Activated T-cell treated with anti-CD3 and anti-CD28 coated beads for 1 hour (primary cell): Measurements from ENCODE around the gene PPHLN1.
A peak's percentile ranks its signal among the peaks of the same experiment; 100 is the strongest.

Experiments used
- DNase-seq: peaks from one replicate; pipeline ENCODE4 v3.0.0-alpha.2; 2020; ENCODE audit warnings: low read depth

The PPHLN1 gene, protein sequence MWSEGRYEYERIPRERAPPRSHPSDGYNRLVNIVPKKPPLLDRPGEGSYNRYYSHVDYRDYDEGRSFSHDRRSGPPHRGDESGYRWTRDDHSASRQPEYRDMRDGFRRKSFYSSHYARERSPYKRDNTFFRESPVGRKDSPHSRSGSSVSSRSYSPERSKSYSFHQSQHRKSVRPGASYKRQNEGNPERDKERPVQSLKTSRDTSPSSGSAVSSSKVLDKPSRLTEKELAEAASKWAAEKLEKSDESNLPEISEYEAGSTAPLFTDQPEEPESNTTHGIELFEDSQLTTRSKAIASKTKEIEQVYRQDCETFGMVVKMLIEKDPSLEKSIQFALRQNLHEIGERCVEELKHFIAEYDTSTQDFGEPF

DNA sequence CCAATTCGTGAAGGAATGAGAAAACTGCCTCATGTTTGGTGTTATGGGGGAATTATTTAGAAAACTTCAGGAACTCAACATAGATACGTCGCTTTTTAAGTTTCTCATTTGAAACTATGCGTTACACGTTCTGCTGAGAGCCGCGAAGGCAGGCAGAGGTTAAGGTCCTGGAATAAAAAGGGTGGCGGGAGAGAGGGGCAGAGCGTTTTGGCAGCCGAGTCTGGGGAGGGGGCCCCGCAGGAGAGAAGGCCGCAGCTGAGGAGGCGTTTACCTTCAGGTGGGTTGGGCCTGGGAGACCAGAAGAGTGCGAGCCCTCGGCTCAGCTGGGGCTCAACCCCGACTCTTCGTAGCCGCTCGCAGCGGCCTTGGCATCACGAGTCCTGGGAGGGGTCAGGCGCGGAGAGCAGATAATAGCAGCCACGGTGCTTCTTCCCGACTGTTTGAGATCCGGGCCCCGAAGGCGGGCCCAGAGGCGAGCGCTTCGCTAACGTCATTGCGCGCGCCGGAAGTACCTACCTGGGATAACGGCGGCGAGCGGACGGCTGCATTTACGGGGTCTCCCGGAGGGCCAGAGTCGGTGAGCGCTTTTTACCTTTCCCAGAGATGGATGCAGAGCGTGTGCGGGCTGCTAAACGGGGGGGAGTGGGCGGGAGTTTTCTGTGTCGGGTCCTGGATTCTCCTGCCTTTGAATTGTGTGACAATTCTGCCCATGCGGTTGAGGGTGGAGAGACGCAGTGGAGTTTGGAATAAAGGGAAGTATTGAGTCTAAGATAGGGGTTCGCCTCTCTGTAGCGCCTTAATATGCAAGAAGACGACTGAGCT lies at the start of gene PPHLN1, which contains the start of gene ZCRB1:
PPHLN1 (plus strand) TSS at position 515 of the 822 bp plus-strand sequence. CDS start 9,736 bp downstream, outside the sequence.
ZCRB1 (minus strand) TSS at position 442 of the 822 bp plus-strand sequence. CDS start 1,992 bp downstream, outside the sequence.
- peak; percentile 57 for DNase-seq

DNA sequence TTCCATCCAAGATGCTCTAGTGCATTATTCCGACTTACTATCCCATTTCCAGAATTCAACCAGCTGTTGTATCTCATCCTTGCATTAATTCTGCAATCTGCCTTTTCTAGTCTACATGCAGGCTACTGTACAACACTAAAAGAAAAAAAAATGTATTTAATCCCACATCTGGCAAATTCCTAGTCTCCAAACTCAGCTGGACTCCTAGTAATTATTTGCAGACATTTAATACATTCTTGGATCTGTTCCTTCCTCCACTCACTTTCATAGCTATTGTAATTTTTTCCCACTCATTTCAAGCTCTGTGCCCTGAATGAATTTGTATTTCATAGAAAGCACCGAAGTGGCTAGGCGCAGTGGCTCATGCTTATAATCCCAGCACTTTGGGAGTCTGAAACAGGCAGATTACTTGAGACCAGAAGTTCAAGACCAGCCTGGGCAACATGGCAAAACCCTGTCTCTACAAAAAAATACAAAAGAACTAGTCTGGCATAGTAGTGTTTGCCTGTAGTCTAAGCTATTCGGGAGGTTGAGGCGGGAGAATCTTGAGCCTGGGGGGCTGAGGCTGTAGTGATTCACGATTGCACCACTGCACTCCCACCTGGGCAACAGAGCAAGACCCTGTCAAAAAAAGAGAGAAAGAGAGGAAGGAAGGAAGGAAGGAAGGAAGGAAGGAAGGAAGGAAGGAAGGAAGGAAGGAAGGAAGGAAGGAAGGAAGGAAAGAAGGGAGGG lies 48.4 kb upstream of the PPHLN1 start:
- DNase-seq = no peak

DNA sequence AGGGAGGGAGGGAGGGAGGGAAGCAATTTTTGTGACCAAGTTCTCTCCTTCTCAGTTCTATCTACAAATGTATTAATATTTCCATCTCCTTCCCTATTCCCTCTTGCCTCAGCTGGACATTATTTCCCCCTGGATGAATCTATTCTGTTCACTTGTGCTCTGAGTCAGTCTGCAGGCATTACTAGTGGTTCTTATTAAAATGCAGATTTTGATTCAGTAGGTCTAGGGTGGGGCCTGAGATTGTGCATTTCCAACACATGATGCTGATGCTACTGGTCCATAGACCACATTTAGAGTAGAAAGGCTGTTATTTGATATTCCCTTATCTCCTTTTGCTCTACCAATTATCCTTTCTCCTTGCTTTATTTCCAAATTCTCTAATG lies 47.8 kb upstream of the PPHLN1 start:
- no peak for DNase-seq

DNA sequence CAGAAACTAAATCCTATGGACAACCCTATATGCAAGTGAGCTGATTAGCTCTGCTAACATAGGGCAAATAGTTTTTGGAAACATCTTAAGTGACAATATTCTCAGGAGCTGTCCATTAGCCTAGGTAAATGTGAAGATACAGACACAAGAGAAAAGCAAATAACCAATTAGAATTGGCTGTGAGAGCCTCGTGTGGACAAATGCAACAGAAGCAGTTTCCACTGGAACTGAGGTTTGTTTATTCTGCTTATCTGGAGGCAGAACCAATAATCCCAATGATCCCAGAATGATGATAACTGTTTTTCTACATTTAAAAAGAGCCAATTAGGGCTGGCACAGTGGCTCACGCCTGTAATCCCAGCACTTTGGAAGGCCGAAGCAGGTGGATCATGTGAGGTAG lies 44.7 kb upstream of the PPHLN1 start:
- no peak for DNase-seq

- DNase-seq = no peak
These were observed 44.1 kb upstream of the PPHLN1 start for GRCh38 chr12:42281844-42282243.

DNA sequence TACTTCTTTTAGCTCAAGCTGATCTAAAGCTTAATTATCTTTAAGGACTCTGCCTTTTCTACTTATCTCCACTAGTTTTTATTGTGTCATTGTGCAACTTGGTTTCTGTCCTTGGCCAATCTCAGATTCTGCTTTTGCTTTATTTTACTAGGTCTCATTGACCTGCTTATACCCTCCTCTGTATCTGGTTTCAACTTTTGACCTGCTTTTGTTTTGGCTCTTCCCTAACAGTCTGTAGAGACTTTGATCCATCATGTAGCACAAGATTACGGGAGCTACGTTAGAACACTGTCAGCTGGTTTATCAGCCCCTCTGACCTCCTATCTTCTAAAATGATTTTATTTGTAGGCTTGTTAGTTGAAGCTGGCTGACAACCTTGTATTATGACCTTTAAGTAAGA lies 43.7 kb upstream of the PPHLN1 start:
- no peak for DNase-seq

GRCh38 chr12:42283739-42284138 lies 42.2 kb upstream of the PPHLN1 start:
- DNase-seq = no peak

GRCh38 chr12:42284157-42284556 lies 41.8 kb upstream of the PPHLN1 start:
- no peak for DNase-seq

DNA sequence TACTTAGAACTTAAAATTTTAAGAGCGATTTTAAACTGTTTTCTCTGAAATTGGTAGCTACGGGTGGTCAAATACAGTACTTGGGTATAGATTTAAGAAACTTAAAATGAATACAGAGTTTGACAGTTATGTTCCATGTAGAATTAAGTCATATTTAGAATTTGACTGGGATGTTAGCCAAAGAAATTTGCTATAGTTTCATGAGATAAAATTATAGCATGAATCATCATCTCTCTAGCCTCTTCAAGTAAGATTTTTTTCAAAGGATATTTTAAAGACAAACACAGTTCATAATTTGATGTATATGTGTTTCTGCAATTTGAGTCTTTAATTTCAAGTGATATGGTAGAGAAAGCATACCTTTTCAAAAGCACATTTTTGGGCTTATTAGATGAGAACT lies 41.1 kb upstream of the PPHLN1 start:
- DNase-seq = no peak

GRCh38 chr12:42285431-42285830 lies 40.5 kb upstream of the PPHLN1 start:
- no peak for DNase-seq

DNA sequence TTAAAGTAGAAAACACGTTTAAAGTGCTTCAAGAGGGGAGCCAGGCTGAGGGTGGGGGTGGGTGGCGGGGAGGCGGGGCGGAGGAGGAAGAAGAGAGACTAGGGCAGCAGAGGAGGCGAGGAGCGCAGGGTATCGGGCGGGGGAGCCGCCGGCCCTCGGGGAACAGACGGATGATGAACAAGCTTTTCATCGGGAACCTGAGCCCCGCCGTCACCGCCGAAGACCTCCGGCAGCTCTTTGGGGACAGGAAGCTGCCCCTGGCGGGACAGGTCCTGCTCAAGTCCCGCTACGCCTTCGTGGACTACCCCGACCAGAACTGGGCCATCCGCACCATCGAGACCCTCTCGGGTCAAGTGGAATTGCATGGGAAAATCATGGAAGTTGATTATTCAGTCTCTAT lies 39.2 kb upstream of the PPHLN1 start:
- no peak for DNase-seq

DNA sequence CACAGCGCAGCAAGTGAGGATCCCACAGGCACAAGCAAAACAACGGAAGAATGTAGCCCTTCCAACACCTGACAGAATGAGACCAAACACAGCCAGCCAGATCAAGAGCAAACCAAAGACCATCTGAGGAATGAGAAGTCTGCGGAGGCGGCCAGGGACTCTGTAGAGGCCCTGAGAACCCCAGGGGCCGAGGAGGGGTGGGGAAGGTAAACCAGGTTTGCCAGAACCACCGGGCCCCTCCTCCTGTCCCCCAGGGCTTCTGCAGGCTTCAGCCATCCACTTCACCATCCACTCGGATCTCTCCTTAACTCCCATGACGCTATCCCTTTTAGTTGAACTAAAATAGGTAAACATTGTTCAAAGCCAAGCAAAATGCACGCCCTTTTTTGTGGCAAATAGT lies 37.4 kb upstream of the PPHLN1 start:
- no peak for DNase-seq

- no peak for DNase-seq
These were observed 34.3 kb upstream of the PPHLN1 start for GRCh38 chr12:42291680-42292079.

GRCh38 chr12:42296503-42297109 lies 29.4 kb upstream of the PPHLN1 start:
- no peak for DNase-seq

- DNase-seq = no peak
These were observed 27.1 kb upstream of the PPHLN1 start for GRCh38 chr12:42298887-42299286.

DNA sequence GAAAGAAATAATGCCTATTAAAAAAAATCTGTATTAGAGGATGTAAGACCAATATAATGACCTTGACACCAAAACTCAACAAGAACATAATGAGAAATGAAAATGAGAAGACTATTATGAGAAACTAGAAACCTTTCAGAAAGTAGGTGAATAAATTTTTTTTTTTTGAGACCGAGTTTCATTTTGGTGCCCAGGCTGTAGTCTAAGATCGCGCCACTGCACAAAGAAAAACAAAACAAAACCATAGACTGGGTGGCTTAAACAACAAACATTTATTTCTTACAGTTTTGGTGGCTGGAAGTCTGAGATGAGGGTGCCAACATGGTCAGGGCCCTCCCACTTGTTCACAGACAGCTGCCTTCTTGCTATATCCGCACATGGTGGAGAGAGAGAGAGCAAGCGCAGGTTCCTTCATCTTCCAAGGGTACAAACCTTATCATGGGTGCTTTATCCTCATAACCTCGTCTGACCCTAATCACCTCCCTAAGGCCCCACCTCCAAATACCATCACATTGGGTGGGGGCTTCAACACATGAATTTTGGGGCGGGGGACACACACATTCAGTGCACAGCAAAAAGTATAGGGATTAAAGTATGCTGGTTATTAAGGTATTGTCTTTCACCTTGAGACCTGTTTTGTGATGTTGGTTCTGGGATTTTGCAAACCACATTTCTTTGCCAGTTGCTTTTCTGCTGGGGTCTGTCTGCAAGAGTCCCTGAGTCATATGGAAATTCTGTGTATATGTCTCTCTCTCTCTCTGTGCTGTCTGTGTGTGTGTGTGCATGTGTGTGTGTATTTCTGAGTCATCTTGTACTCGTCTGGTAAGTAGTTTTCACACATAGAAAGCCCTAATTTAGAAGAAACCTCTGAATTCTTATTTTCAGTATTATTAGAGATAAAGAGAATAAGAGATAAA lies 26.3 kb upstream of the PPHLN1 start:
- DNase-seq = no peak

GRCh38 chr12:42306297-42306696 lies 19.7 kb upstream of the PPHLN1 start:
- no peak for DNase-seq

- no peak for DNase-seq
These were observed 17.6 kb upstream of the PPHLN1 start for GRCh38 chr12:42308390-42308789.

DNA sequence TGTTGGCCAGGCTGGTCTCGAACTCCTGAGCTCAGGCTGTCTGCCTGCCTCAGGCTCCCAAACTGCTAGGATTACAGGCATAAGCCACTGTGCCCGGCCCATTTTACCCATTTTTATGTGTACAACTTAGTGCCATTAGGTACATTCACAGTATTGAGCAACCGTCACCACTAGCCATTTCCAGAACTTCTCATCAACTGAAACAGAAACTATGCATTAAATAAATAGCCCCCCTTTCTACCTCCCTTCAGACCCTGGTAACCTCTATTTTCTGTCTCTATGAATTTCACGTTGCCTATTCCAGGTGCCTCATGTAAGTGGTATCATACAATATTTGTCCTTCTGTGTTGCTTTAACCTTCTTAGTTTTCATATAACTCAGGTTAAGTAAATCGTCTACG lies 16.0 kb upstream of the PPHLN1 start:
- DNase-seq = no peak

GRCh38 chr12:42315108-42315507 lies 10.9 kb upstream of the PPHLN1 start:
- DNase-seq = no peak

- no peak for DNase-seq
These were observed 5.2 kb upstream of the PPHLN1 start for GRCh38 chr12:42320796-42321195.
